Neural progenitor cell (in vitro differentiated cells): ENCODE data around the gene PRKCH. TPM values are rescaled to one million over a fixed set of nuclear protein-coding genes. Genes with fewer than 3 reads are reported as not detected.

Source experiments
- DNase-seq: peaks from one replicate; pipeline ENCODE4 v3.0.0-alpha.2; 2016; ENCODE audit warnings: low spot score
- H2AFZ ChIP-seq: fragments of 200-600 bp; sonication (generic); replicated peaks from 2 replicates; pipeline ENCODE4 v1.6.1; 2016; ENCODE audit warnings: antibody characterized with exemption
- H3F3A ChIP-seq: fragments of 200-600 bp; sonication (generic); 2 replicates; pipeline ENCODE4 v1.6.1; 2016; ENCODE audit warnings: antibody characterized with exemption, low read depth
- H3K27ac ChIP-seq: fragments of 200-600 bp; sonication (generic); 2 replicates; pipeline ENCODE4 v1.5.1; 2016; ENCODE audit warnings: mild to moderate bottlenecking
- H3K27me3 ChIP-seq: fragments of 200-600 bp; sonication (generic); 2 replicates; pipeline ENCODE4 v1.6.1; 2016; ENCODE audit warnings: mild to moderate bottlenecking, moderate library complexity
- H3K36me3 ChIP-seq: fragments of 200-600 bp; sonication (generic); 2 replicates; pipeline ENCODE4 v1.5.1; 2016
- H3K4me1 ChIP-seq: fragments of 200-600 bp; sonication (generic); 2 replicates; pipeline ENCODE4 v1.6.1; 2016; ENCODE audit warnings: mixed run types
- H3K4me2 ChIP-seq: fragments of 200-600 bp; sonication (generic); 2 replicates; pipeline ENCODE4 v1.6.1; 2016
- H3K4me3 ChIP-seq: fragments of 200-600 bp; sonication (generic); 2 replicates; pipeline ENCODE4 v1.5.1; 2016
- H3K79me2 ChIP-seq: fragments of 200-600 bp; sonication (generic); 2 replicates; pipeline ENCODE4 v1.6.1; 2016; ENCODE audit warnings: low read depth
- H3K9ac ChIP-seq: fragments of 200-600 bp; sonication (generic); 2 replicates; pipeline ENCODE4 v1.6.1; 2016
- H3K9me3 ChIP-seq: fragments of 200-600 bp; sonication (generic); 2 replicates; pipeline ENCODE4 v1.5.1; 2016; ENCODE audit warnings: low read depth
- H4K20me1 ChIP-seq: fragments of 200-600 bp; sonication (generic); 2 replicates; pipeline ENCODE4 v1.6.1; 2016; ENCODE audit warnings: low read depth
- H3K27ac Mint-ChIP-seq: 3 replicates; pipeline ENCODE4 v1.8.0; 2021; ENCODE audit warnings: mixed read lengths
- H3K27me3 Mint-ChIP-seq: 2 replicates; pipeline ENCODE4 v1.8.0; 2022; ENCODE audit warnings: low read depth, mild to moderate bottlenecking, inconsistent platforms, moderate library complexity, mixed read lengths; ENCODE audit not compliant: insufficient read depth
- H3K36me3 Mint-ChIP-seq: 3 replicates; pipeline ENCODE4 v1.8.0; 2021; ENCODE audit warnings: mixed read lengths
- H3K4me1 Mint-ChIP-seq: 3 replicates; pipeline ENCODE4 v1.8.0; 2021; ENCODE audit warnings: mixed read lengths
- H3K4me3 Mint-ChIP-seq: 3 replicates; pipeline ENCODE4 v1.8.0; 2021; ENCODE audit warnings: mild to moderate bottlenecking, moderate library complexity, mixed read lengths
- H3K9me3 Mint-ChIP-seq: 3 replicates; pipeline ENCODE4 v1.8.0; 2020; ENCODE audit warnings: mixed read lengths
- EZH2 ChIP-seq: fragments of 200-600 bp; sonication (generic); IDR thresholded peaks from 2 replicates; pipeline ENCODE4 v1.6.1; 2017; ENCODE audit warnings: antibody characterized with exemption, mild to moderate bottlenecking, moderate library complexity
- EZH2phosphoT487 ChIP-seq: fragments of 200-600 bp; sonication (generic); IDR thresholded peaks from 2 replicates; pipeline ENCODE4 v1.6.1; 2017; ENCODE audit warnings: antibody characterized with exemption
- total RNA-seq: library from RNA; depleted of rRNA; stranded (reverse); fragments of >200 nt; gene quantifications from 2 replicates; pipeline ENCODE4 v1.2.3, GENCODE V29; 2015; ENCODE audit warnings: low replicate concordance
- TF ChIP-seq, protein P1 (sequence below): fragments of 200-600 bp; sonication (generic); IDR thresholded peaks from 2 replicates; pipeline ENCODE4 v1.5.1; 2017; ENCODE audit warnings: antibody characterized with exemption, mild to moderate bottlenecking

The PRKCH gene
- total RNA-seq, 1 donor from 2014 or later: 1.3 TPM

DNA sequence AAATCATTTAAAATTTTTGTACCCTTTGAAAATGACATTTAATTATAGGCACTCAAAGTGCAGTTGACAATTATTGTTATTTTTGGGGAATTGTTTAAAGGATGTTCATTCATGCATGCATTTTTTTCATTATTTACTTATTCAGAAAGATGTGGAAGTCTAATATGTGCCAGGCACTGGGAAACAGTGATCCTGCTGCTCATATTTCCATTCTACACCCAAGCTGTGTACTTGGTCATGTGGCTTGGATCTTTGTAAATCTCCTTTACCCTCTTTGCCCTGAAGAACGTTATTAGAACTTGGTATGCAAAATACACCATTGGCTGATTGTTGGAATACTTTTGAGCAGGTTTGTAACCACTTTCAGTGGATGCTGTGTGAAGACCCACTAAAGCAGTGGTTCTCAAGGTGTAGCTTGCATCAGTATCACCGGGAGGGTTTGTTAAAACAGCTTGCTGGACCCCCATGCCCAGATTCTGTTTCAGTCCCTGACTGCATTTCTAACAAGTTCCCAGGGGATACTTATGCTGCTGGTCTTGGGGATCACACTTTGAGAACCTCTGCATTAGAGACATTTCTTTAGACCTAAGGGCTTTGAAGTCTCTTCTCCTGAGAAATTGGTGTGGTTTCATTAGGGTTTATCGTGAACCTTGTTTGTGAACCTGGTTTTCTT is 47.5 kb downstream of the PRKCH start:
- no peaks in the 10 kb centered on the region for H3K79me2 ChIP-seq
- peaks cover 11% of the 10 kb centered on the region for H3K4me1 Mint-ChIP-seq
- peaks cover 1% of the 10 kb centered on the region for H3K36me3 Mint-ChIP-seq

DNA sequence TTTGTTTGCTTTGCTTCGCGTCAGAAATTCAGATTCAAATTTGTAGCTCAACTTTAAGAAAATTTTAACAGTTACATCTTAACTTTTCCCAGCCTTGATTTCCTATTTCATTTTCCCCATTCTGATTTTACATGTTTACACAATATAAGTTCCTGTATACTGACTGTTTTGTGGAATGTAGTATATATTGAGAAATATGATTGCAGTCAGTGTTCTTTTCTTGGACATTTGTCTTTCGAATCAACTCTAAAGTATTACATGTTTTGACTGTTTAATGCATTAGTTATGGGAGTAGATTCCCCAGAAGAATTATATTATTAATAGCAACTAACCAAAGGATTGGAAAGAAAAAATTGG is 48.1 kb downstream of the PRKCH start:
- no peaks in the 10 kb centered on the region for H3K36me3 ChIP-seq
- H3K27me3 ChIP-seq: no peaks in the 10 kb centered on the region
- Mint-ChIP-seq H3K9me3 (peaks cover 16% of the 10 kb centered on the region), H3K4me1 (peaks cover 11% of the 10 kb centered on the region), H3K36me3 (peaks cover 1% of the 10 kb centered on the region), H3K27me3 (peaks cover 3% of the 10 kb centered on the region), H3K4me3 (no peak overlapping the region), H3K27ac (no peak overlapping the region)
- peaks cover 6% of the 10 kb centered on the region for H3K9me3 ChIP-seq
- no peak overlapping the region for H3K27ac ChIP-seq
- H3K9ac ChIP-seq: no peak overlapping the region
- H2AFZ ChIP-seq: no peak overlapping the region
- no peak overlapping the region for H3K4me2 ChIP-seq
- H3K4me1 ChIP-seq: peaks cover 5% of the 10 kb centered on the region
- TF ChIP-seq EZH2phosphoT487 (no peak), EZH2 (no peak)
- H3K79me2 ChIP-seq: no peaks in the 10 kb centered on the region
- H3K4me3 ChIP-seq: no peak overlapping the region
- H4K20me1 ChIP-seq: no peaks in the 10 kb centered on the region
- DNase-seq: no peak
- no peaks in the 10 kb centered on the region for H3F3A ChIP-seq

More for the DNA sequence above, 47.5 kb downstream of the PRKCH start:
- Histone ChIP-seq H3K9ac (no peak overlapping the region), H3K27ac (no peak overlapping the region), H4K20me1 (no peaks in the 10 kb centered on the region), H3K4me2 (no peak overlapping the region), H3K36me3 (no peaks in the 10 kb centered on the region), H2AFZ (no peak overlapping the region), H3K4me1 (peaks cover 5% of the 10 kb centered on the region), H3K4me3 (no peak overlapping the region), H3K27me3 (no peaks in the 10 kb centered on the region), H3F3A (no peaks in the 10 kb centered on the region), H3K9me3 (peaks cover under 1% of the 10 kb centered on the region)
- TF ChIP-seq, protein P1, sequence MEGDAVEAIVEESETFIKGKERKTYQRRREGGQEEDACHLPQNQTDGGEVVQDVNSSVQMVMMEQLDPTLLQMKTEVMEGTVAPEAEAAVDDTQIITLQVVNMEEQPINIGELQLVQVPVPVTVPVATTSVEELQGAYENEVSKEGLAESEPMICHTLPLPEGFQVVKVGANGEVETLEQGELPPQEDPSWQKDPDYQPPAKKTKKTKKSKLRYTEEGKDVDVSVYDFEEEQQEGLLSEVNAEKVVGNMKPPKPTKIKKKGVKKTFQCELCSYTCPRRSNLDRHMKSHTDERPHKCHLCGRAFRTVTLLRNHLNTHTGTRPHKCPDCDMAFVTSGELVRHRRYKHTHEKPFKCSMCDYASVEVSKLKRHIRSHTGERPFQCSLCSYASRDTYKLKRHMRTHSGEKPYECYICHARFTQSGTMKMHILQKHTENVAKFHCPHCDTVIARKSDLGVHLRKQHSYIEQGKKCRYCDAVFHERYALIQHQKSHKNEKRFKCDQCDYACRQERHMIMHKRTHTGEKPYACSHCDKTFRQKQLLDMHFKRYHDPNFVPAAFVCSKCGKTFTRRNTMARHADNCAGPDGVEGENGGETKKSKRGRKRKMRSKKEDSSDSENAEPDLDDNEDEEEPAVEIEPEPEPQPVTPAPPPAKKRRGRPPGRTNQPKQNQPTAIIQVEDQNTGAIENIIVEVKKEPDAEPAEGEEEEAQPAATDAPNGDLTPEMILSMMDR: no peak
- no peak for TF ChIP-seq EZH2phosphoT487
- TF ChIP-seq EZH2: no peak
- Mint-ChIP-seq H3K27ac (no peak overlapping the region), H3K9me3 (peaks cover 11% of the 10 kb centered on the region), H3K27me3 (peaks cover 3% of the 10 kb centered on the region), H3K4me3 (no peak overlapping the region)
- DNase-seq: no peak

DNA sequence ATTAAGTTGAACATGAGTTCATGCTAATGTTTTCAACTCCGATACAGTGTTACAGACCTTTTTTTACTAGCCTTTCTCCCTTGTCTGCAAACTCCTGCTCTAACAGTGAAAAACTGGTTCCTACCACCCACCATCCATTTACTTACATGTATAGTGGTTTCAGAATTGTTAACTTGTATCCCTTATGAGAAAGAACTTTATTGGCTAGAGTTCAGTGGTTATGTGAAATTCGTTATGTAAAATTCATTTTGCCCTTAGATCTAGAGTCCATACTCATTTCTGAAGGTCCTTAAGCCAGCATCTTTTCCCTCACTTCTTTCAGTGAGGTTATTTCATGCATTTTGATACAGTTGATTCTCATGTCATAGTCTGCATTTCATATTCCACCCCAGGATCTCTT is 51.0 kb downstream of the PRKCH start:
- no peak overlapping the region for H3K4me3 ChIP-seq
- no peaks in the 10 kb centered on the region for H3K36me3 ChIP-seq
- H3K9me3 Mint-ChIP-seq: peaks cover 33% of the 10 kb centered on the region
- no peak overlapping the region for H3K27ac Mint-ChIP-seq
- H3K4me3 Mint-ChIP-seq: no peak overlapping the region
- no peaks in the 10 kb centered on the region for H3K27me3 ChIP-seq
- H3K9ac ChIP-seq: no peak overlapping the region
- H3K27ac ChIP-seq: no peak overlapping the region
- H3K9me3 ChIP-seq: peaks cover 11% of the 10 kb centered on the region
- no peak overlapping the region for H2AFZ ChIP-seq
- TF ChIP-seq, protein P1: no peak
- TF ChIP-seq EZH2phosphoT487 (no peak), EZH2 (no peak)
- no peak for DNase-seq
- peaks cover 5% of the 10 kb centered on the region for H3K4me1 ChIP-seq
- H3F3A ChIP-seq: no peaks in the 10 kb centered on the region
- H3K4me2 ChIP-seq: no peak overlapping the region
- no peaks in the 10 kb centered on the region for H3K79me2 ChIP-seq
- peaks cover 1% of the 10 kb centered on the region for H3K36me3 Mint-ChIP-seq
- peaks cover 3% of the 10 kb centered on the region for H3K27me3 Mint-ChIP-seq
- H3K4me1 Mint-ChIP-seq: peaks cover 11% of the 10 kb centered on the region
- H4K20me1 ChIP-seq: no peaks in the 10 kb centered on the region

DNA sequence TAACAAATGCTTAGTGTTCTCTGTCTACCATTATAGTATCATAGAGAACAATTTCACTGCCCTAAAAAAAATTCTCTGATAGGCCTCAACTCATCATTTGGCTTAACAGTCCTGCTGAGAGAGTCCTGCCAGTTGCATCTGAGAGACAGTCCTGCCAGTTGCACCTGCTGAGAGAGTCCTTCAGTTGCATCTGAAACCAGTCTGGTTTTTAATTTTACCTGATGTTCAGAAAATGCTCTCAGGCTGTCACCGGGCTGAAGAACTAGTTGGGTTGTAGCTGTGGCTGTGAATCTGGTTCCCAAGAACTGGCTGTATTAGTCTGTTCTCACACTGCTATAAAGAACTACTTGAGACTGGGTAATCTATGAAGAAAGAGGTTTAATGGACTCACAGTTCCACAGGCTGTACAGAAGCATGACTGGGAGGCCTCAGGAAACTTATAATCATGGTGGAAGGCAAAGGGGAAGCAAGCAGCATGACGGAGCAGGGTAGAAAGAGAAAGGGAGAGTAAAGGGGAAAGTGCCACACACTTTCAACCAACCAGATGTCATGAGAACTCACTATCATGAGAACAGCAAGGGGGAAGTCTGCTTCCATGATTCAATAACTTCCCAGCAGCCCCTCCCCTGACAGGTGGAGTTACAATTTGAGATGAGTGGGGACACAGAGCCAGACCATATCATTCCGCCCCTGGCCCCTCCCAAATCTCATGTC is 51.6 kb downstream of the PRKCH start:
- Histone ChIP-seq H3K4me3 (no peak overlapping the region), H3F3A (no peaks in the 10 kb centered on the region), H3K4me1 (peaks cover 5% of the 10 kb centered on the region), H3K9ac (no peak overlapping the region), H2AFZ (no peak overlapping the region), H3K4me2 (no peak overlapping the region), H3K9me3 (peaks cover 11% of the 10 kb centered on the region), H3K79me2 (no peaks in the 10 kb centered on the region), H3K36me3 (no peaks in the 10 kb centered on the region), H3K27me3 (no peaks in the 10 kb centered on the region), H4K20me1 (no peaks in the 10 kb centered on the region), H3K27ac (no peak overlapping the region)
- H3K27me3 Mint-ChIP-seq: no peaks in the 10 kb centered on the region
- DNase-seq: no peak
- H3K9me3 Mint-ChIP-seq: peaks cover 33% of the 10 kb centered on the region
- H3K27ac Mint-ChIP-seq: no peak overlapping the region
- H3K4me3 Mint-ChIP-seq: no peak overlapping the region
- peaks cover 1% of the 10 kb centered on the region for H3K36me3 Mint-ChIP-seq
- H3K4me1 Mint-ChIP-seq: peaks cover 10% of the 10 kb centered on the region
- TF ChIP-seq EZH2: no peak
- TF ChIP-seq, protein P1: no peak
- no peak for TF ChIP-seq EZH2phosphoT487
